GM12801 (cell line): ENCODE measurements around the gene CNGB1.

ENCODE experiments used
- TF ChIP-seq, protein P1 (sequence below): IDR thresholded peaks from one replicate; pipeline ENCODE4 v1.5.1; 2011; ENCODE audit warnings: control low read depth; ENCODE audit not compliant: insufficient read length; ENCODE audit errors: extremely low read depth

CNGB1 gene

DNA sequence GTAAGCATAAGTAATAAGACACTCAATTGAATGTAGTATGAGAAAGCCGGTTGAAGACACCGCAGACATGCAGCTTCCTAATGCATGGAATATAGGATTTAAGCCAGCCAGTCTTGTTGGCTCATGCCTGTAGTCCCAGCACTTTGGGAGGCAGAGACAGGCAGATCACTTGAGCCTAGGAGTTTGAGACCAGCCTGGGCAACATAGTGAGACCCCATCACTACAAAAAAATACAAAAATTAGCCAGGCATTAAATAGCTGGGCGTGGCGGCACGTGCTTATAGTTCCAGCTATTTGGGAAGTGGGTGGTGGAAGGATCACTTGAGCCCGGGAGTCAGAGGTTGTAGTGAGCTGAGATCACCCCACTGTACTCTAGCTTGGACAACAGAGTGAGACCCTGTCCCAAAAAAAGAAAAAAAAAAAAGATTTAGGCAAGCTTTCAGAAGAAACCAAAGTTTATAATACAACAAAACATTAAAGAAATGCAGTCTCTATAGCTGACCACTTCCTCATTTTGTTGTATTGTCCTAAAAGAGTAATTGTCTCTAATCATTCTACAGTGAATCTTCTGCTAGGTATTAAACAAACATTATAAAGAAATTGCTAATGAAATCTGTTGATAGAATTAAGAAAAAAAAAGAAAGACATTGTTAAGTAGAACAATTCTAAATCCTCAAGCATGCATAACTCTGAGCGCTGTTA is 100.0 kb downstream of the CNGB1 start:
- TF ChIP-seq, protein P1, sequence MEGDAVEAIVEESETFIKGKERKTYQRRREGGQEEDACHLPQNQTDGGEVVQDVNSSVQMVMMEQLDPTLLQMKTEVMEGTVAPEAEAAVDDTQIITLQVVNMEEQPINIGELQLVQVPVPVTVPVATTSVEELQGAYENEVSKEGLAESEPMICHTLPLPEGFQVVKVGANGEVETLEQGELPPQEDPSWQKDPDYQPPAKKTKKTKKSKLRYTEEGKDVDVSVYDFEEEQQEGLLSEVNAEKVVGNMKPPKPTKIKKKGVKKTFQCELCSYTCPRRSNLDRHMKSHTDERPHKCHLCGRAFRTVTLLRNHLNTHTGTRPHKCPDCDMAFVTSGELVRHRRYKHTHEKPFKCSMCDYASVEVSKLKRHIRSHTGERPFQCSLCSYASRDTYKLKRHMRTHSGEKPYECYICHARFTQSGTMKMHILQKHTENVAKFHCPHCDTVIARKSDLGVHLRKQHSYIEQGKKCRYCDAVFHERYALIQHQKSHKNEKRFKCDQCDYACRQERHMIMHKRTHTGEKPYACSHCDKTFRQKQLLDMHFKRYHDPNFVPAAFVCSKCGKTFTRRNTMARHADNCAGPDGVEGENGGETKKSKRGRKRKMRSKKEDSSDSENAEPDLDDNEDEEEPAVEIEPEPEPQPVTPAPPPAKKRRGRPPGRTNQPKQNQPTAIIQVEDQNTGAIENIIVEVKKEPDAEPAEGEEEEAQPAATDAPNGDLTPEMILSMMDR: no peak

DNA sequence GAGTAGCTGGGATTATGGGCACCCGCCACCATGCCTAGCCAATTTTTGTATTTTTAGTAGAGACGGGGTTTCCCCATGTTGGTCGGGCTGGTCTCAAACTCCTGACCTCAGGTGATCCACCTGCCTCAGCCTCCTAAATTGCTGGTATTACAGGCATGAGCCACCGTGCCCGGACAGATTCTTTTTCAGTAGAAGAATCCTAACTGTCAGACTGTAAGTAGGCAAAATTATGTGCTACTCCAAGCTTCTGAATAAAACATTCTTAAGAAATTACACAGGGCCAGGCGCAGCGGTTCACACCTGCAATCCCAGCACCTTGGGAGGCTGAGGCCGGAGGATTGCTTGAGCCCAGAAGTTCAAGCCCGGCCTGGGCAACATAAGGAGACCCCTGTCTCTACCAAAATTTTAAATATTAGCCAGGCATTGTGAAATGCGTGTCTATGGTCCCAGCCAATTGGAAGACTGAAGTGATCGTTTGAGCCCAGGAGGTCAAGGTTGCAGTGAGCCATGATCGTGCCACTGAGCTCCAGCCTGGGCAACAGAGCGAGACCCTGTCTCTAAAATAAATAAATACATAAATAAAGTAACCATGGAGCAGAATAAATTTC is 101.9 kb downstream of the CNGB1 start:
- TF ChIP-seq, protein P1: no peak

DNA sequence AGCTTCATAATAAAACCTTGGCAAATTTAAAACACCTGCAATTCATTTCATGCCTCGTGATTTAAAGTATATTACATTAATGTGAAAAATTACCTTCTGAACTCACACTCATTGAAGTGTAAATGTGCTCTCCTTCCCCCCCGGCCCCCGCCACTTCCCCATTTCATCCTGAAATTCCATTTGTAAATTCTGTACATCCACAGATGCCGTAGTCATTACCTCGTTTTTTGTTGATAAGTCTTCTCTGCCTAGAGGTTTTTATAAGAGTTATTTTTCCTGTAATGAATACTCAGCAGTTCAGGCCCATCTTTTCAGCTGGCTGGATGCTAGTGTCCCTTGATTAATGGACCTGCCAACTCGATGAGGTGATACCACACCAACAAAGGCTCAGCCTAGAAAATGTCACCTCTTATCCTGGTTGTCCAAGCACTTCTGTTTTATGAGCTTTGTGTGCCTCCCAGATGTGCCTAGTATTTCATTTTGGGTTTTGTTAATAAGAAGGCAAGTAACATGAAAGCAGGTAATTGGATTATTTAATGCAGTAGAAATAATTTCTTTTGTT is 103.8 kb downstream of the CNGB1 start:
- TF ChIP-seq, protein P1: no peak

DNA sequence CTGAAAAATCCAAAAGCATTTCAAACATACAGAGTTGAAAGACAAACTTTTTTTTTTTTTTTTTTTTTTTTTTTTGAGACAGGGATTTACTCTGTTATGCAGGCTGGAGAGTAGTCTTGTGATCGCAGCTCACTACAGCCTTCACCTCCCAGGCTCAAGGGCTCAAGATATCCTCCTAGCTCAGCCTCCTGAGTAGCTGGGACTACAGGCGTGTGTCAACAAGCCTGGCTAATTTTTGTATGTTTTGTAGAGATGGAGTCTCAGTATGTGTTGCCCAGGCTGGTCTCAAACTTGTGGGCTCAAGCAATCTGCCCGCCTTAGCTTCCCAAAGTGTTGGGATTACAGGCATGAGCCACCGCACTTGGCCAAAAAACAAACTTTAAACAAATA is 104.4 kb downstream of the CNGB1 start:
- TF ChIP-seq, protein P1: no peak

DNA sequence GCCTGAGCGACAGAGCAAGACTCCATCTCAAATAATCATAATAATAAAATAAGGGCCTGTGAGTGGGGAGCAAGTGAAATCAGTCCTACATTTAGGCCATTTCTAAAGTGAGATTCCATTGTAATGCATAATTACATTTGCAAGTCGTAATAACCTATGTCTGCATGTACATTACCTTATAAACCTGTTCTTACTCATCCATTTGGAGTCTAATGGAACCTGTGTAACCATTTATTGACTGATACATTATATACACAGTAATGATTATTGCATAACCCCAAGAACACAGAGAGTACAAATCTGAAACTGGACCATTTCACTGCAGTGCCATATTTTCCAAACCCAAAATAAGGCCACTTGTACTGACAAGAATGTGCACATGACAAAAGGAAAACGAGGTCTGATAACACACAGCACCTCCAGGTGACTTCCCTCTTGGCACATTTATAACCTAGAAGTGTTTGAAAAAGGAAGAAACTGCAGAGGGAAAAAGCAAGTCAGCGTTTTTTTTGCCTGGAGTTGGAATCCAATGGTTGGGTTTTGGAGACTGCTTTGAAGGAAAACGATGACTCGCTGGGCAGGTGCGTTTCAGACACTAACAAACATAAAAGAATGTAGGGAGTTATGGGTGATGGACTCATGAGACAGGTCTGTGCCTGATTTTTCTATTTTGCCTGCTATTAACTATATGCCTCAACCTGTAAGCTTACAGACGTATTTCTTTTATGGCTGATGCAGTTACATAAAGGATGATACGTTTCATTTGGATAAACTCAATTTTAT is 105.0 kb downstream of the CNGB1 start:
- TF ChIP-seq, protein P1: no peak

DNA sequence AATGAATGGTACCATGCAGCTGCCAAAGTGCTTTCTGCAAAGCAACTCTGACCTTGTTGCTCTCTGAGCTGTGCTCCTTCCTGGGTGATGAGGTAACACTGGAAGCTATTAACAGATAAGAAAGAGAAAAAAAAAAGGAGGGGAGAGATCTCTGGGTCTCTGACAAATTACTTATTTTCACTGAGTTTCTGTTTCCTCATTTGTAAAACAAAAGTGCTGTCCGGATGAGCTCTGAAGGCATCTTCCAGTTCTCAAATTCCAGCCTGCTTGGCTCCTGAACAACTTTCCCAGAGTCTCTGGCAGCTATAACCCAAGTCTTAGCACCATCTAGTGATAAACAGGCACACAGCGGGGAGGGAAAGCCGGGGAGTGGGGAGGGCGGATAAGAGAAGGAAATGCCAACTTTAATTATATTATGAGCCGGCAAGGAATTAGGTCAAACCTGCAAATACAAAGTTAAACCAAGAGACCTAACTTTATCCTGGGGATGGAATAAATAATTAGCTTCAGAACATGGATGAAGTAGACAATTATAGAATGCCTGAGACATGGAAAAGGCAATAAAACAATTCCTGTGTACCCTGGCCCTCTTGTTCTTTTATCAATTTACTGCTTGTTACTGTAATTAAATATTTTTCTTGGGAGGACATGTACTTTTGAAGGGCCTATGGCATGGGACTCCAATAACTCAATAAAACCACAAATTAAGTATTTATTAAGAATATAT is 107.3 kb downstream of the CNGB1 start:
- TF ChIP-seq, protein P1: no peak
